GM18867 (cell line): ENCODE measurements around the gene PTPRD.

Experiments
- ATAC-seq: cut with Tn5 transposase; IDR thresholded peaks from one replicate; pipeline ENCODE4 v1.9.1; 2021; ENCODE audit warnings: mild to moderate bottlenecking, moderate library complexity; ENCODE audit not compliant: unreplicated experiment

PTPRD gene

DNA sequence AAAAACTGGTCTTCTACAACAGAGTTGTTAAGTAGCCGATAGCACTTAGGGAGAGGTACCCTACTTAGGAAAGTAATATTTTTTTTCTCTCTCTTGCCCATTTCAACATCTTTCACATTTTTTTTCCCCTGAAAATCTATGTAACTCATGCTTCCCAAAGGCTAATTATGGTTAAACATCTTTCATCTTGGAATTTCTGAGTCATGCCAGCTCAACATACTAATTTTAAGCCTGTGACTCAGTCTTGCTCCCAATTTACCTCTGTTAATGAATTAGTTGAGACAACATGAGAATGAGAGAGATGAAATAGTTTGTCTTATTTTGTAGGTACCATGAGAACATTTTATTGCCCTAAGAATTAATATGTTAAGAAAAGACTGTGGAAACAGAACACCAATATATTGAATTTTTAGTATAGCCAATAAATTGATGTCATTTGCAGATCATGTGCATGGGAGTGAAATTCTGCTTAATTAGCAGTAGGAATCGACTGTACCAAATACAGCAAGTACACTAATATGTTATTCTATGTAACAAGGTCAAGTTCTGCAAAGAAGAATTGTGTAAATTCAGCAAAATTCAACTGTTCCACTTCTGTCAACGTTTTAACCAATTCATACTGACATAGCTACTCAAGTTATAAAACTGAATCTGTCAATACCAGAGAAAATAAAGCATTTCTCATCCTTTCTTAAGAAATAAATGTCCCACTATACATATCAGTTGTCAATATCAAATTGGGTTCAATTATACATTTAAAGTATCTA is 550.0 kb downstream of the PTPRD start:
- ATAC-seq: no peak

DNA sequence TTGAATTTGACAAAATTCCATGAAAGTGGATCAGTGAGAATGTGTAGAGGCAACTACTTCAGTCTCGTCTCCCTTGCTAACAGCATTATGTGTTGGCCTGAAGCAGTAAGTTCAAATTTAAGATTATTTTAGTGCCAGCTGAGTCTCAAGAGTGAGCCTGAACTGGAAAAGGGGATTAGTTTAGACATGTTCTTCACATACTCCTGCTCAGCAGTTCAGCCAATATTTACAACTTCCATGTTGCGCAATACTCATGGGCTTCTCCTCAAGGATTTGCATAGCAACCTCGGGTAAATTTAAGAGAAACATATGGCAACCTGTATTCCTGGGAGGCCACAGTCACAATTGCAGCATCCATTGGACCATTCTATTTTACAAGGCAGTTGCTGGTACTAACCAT is 553.8 kb downstream of the PTPRD start:
- ATAC-seq: no peak

DNA sequence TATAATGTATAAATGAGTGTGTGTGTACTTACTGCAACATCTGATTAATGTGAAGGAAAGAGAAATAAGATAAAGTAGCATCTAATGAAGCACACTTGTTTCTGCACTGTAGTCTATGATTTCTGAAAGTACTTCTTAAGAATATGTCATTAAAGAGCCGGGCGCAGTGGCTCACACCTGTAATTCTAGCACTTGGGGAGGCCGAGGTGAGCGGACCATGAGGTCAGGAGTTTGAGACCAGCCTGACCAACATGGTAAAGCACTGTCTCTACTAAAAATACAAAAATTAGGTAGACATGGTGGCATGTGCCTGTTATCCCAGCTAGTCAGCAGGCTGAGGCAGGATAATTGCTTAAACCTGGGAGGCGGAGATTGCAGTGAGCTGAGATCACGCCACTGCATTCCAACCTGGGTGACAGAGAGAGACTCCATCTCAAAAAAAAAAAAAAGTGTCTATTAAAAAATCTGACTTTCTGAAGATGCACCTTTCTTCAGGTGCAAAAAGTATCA is 556.9 kb downstream of the PTPRD start:
- ATAC-seq: no peak

DNA sequence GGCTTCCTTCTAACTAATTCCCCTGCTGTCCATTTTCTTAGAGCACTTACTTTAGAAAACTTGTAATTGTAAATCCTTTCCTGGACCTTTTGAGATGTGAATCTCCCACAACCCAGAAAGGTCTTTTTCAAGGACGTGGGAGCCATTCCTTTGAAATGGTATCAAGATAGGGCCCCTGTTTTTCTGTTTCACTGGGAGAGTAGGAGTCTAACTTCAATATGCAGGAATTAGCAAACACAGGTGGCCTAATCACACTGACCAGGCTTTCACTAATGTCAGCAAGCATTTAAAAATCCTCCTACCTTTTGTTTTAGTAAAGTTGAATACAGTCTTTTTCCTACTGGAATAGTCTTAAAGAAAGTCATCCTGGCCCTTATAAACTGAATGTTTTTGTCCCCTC is 558.3 kb downstream of the PTPRD start:
- no peak for ATAC-seq

DNA sequence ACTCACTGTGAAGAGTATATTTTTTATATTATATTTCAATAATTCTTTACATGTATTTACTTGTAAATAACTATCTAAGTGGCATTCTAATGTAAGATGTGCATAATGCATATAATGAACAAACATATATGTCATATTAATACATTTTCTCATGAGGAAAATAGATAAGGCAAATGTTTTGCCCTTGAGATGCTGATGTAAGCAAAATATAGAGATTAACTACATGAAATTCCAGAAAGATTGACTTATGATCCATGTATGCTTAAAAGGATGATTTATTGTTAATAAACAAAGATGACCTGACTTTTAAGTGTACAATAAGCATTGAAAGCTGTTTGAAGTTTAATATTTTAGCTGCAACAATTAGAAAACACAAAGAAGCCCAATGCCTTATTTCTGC is 559.9 kb downstream of the PTPRD start:
- ATAC-seq: no peak

DNA sequence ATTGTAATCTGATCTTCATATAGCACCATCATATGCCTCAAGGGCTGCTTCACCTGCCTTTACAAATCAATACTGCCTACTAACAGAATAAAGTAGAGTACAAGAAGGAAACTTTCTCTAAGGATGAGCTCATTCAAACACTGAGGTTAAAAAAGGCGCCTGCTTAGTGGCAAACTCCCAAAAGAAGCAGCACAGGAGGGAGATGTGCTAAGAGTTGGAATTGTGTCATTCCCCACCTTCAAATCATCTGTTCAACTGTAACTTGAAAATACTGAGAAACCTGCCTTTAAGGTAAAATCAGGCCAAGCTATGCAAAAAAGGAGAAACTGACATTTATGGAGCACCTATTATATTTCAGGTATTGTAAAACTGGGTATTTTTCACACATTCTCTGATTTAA is 560.6 kb downstream of the PTPRD start:
- ATAC-seq: no peak

DNA sequence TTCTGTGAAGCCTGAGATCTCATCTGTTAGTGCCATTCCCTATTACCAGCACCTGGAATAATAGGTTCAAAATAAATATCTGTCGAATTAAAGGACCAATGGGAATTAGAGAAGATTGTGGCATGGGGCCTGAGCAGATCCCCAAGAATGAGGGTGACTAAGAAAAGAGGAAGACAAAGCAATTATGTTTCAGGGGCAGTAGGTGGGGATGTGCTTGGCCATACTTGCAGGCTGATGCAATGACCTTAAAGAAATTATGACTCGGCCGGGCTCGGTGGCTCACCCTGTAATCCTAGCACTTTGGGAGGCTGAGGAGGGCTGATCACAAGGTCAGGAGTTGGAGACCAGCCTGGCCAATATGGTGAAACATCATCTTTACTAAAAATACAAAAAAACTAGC is 562.8 kb downstream of the PTPRD start:
- ATAC-seq: no peak

DNA sequence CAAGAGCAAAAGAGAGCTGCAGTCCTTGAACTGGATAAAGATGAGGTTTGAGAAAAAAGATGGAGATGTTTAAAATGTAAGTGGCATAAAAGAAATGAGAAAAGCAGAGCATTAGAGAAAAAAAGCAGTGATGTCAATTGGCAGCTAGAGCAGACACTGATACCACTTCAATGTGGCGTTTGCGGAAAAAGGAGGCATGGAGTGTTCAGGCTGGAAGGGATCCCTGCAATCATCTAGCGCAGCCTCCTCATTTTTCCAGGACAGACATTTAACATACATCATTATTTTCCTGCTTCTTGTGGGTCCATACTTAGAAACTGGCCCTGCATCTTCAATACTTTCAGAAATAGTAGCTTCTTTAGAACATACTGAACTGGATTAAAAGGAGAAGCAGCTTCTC is 563.8 kb downstream of the PTPRD start:
- no peak for ATAC-seq

DNA sequence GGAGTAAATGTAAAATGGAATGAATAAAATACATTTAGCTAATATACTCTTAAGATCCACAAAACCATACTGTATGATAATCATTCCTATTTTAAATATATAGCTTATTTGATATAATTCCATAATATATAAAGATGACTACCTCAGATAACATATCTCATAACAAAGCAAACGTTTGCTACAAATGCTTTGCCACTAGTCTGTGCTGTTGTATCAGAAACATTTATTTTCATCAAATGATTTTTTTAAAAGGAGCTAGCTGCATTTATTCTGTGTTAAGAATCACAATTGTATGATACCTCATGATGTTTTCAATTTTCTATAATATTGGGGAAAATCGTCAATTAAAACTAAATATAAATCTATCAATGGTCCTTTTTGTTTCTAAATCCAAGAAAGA is 567.2 kb downstream of the PTPRD start:
- ATAC-seq: no peak

DNA sequence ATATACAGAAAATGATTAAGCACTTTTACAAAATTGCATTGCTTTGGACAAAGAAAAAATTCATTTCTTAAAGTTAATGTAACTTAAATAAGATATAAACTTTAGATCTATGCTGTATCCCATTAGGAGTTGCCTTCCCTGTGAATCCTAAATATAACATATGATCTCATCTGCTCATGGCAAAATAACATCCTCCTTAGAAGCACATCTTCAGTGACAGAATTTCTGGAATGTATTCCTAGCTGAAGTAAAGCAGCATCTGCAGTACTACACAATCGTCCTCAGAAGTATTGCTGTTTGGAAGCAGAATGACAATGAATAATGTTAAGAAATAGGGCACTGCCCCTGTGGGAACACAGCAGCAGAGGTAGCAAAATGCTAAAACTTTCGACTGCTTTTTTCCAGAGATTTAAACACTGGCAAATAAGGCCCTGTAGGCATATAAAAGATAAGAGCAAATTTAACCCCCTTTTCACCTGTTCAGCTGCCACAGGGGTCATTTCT is 571.0 kb downstream of the PTPRD start:
- ATAC-seq: no peak

DNA sequence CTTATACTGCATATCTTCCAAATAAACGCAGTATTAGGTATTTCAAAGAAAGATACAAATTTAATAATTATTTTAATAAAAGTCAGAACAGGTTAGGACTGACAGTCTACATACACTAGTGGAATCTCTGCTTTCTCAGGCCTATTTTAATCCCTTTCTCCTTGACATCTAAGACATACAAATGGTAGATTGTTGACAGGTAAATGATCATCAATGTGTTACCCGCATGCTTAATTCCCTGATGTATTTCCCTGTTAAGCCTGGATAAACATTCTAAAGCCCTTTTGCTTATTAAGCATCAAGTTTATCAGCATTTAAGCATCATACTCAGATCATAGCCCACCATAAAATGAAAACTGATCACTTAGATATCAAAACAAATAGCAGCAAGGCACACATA is 576.7 kb downstream of the PTPRD start:
- no peak for ATAC-seq

DNA sequence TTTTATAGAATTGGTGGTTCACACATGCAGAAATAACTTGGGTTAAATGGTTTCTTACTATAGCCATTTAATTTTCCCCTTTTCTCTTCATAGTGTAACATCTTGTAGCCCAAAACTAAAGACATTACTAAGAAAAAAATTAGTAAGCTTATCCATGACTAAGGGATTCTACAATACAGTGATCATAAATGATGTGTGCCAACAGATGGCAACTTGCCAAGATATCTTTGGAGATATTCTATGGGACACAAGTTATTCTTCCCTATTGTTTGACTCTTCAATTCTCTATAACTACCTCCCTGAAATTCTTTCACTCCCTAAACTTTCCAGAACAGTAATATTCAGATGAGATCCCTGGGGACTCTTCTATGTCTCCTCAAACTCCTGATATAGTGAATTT is 580.6 kb downstream of the PTPRD start:
- no peak for ATAC-seq

DNA sequence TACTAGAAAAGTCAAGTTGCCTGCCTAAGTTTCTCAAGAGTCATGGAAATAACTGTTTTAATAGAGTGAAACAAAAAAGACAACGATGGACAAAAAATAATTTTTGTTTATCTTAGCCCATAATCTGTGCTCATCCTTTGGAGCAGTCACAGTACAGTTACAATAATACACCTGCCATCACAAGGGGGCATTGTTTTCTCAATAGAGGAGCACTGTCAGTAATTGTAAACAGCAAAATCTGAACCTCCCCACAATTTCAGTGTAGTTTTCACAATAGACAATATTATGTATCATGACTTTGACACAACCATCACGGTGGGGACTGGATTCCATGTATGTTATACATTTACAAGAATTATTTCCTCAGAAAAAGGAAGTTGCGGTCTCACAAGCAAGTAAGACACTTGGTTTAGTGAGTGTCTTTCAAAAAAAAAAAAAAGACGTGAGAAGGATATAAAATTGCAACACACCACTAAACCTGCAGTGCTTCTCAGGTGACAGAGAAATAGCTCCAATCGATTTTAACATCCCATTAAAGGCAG is 586.3 kb downstream of the PTPRD start:
- no peak for ATAC-seq

DNA sequence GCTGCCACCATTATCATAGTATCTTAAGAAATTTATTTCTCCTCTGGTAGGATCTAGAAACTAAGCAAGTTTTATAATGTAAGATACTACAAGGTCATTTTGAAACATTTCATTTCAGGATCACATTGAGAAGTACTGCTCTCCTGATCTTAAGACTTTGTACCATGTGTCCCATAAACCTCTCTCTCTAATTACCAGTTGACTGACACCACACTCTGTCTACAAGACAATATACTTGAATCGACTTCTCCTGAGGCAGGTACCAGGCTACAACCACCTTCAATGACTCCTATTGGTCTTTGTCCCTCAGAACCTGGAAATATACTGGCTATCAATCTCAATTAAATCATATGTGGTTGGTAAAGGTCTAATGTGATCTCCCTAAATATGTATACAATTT is 597.0 kb downstream of the PTPRD start:
- no peak for ATAC-seq

DNA sequence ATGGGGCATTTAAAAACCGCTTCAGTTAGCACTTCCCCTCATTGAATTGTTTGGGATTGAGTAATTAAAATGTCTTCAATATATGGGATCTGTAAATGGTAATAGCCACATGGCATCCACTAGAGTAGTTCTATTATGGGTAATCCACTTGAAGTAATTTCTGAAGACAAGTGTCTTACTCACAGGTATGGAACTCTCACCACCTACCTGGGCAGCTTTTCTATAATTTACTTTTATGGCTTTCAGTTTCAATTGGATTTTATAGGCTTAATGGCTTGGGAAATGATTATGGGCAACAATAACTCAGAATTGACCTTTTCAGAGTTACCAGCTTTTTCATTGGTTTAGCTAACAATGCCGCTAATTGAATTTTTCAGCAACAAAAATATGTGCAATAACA is 597.9 kb downstream of the PTPRD start:
- ATAC-seq: no peak

DNA sequence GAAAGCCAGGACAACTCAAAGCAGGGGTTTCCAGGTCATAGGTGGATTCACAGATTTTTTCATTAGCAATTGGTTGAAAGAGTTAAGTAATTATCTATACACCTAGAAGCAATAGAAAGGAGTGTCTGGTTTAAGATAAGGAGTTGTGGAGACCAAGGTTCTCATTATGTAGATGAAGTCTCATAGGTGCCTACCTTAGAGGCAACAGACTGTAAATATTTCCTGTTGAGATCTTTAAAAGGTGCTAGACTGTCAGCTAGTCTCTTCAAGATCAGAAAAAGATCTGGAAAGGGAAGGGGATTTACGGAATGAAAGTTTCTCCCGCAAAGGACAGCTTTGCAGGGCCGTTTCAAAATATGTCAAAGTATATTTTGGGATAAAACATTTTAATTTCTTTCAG is 603.4 kb downstream of the PTPRD start:
- ATAC-seq: no peak

DNA sequence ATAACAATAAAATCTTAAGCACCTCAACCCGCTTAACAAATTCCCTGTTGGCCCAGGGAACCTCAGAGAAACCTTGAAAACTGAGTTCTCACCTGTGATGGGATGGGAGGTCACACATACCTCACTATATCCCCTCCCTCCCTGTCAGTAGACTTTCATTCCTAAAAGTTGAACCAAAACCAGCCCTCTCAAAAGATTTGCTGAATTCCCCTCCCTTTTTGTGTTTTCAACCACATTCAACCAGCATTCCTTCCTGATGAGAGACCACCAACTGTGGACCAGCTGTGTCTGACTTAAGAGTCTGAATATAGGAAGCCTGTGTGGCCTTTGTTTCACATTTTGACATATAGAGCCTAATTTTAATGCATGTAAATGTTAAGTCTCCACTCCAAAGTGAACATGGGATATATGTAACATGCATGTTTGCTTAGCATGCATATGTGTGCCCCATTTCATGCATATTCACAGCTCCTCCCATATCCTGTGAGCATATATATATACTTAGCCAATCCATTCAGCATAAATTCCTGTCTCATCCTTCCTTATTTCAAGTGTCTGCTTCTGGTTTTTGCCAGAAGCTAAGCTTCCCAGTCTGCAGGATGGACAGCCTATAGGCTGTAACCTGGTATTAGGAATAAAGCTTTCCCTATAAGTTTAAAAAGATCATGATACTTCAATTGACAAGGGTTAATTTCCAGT is 604.6 kb downstream of the PTPRD start:
- ATAC-seq: no peak

DNA sequence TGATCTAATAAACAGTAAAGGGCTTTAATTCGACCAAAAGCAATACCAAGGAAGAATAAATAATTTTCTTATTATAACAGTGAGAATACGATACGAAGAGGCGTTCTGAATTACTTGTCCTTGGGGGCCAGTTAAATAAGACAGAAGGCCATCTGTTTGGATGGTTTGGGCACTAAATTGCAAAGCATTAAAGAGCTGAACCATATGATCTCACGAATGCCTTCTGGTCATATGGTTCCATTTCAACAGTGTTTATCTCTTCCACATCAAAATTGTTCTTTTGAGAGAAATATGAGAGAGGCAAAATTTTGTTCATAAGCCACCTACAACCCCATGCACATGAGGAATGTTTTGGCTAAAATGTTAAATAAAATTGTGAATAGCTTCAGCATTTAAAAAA is 605.4 kb downstream of the PTPRD start:
- no peak for ATAC-seq

DNA sequence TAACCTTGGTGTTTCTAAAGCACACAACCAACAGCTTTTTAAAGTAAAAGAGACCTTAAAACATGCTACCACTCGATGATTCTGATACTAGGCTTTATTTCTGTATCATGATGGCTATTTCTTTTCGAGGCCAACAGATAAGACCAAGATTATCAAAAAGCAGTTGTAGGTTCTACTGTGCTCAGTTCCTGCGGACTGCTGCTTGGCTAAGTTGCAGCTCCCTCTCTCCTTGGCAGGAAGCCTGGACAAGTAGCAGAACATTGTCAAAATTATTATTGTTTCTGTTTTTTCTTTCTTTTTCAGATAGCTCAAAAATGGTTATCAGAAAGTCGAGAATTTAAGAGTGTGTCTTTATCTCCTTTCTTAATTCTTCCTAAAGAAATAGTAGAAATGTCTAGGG is 607.6 kb downstream of the PTPRD start:
- no peak for ATAC-seq

DNA sequence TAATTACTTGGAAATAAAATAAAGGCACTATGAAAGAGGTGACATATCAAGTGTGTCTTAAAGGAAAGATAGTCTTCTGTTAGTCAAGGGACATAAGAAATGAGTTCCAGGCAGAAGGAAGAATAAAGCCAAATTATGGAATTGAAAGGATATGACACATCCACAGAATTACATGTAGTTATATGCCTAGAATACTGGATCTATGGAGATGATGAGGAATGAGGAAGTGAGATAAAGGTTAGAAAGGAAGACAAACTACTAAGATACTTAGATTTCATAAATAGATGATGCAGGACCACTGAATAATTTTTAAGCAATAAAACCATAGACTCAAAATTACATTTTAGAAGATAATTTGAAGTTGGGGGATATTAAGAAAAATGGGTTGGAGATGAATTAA is 609.8 kb downstream of the PTPRD start:
- no peak for ATAC-seq

DNA sequence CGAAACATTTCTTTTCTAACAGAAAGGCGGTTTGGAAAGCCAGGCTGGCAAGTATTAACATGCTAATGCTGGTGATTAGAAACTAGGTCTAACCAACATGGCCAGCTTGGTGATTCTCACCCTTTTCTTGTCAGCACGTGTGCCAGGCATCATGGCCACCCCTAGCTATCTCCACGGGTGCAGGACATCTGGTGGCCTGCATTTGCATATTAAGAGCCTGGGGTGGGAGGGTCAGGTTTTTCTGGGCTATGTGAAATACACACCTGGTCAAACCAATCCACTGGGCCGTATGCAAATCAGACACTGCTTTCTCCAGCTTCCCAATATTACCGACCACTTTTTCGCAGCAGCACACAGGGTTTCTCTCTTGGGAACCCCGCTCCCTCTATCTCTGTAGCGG is 612.1 kb downstream of the PTPRD start:
- ATAC-seq: no peak
